Measurements from ENCODE around the gene HOXD1. TPM values are rescaled to one million over a fixed set of nuclear protein-coding genes. Genes with fewer than 3 reads are reported as not detected.

Gene HOXD1
- total RNA-seq, 4 donors from 2014 or later = 0.13 to 0.54 (median 0.32) TPM; not detected in 1

DNA sequence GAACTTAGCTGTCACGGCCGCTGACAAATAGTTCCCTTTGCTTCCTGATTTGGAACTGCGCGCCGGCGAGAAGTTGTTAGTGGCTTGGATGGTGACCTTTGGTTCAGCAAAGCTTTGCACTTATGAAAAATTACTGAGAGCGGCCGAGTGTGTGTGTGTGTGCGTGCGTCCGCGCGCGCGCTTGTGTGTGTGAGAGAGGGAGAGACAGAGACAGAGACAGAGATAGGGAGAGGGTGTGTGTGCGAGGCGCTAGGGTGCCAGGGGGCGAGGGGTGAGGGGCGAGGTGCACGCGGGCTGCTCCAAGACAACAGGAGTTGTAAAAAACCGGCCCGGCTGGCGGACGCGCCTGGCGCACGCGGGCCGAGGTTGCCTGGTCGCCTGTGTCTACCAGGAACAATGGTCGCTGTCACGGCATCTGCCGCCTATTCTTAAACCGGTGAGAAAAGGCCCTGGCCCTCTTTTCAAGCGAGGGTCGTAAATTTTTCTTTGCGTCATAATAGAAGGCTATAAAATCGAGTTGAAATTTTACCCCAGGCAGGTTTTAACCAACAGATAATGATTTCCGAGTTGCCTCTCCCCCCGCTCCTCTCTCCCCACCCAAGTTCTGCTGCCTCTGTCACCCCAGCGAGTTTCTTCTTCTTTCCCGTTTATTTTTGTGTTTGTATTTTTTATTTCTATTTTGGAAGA is 30.8 kb upstream of the HOXD1 start:
- Histone ChIP-seq H3K9me3 (no peaks in the 10 kb centered on the region), H3K27ac (no peak overlapping the region), H3K4me3 (peak overlapping the region in 1 of 2 donors; percentile 32), H3K36me3 (no peaks in the 10 kb centered on the region), H3K27me3 (peaks cover 100% of the 10 kb centered on the region), H3K4me1 (peaks cover 0 to 60% (median 17%) of the 10 kb centered on the region in 3 donors)
- WGBS, 2 donors (ENCODE audit: low coverage in 1 of 2) = 10 to 16% methylated on average over 31 to 41 of the region's 43 CpGs
- ATAC-seq = no peak
- no peak for TF ChIP-seq POLR2A (IDR thresholded peaks at IDR 0.05)
- TF ChIP-seq EP300 (IDR thresholded peaks at IDR 0.05) = no peak
- TF ChIP-seq, protein P1, sequence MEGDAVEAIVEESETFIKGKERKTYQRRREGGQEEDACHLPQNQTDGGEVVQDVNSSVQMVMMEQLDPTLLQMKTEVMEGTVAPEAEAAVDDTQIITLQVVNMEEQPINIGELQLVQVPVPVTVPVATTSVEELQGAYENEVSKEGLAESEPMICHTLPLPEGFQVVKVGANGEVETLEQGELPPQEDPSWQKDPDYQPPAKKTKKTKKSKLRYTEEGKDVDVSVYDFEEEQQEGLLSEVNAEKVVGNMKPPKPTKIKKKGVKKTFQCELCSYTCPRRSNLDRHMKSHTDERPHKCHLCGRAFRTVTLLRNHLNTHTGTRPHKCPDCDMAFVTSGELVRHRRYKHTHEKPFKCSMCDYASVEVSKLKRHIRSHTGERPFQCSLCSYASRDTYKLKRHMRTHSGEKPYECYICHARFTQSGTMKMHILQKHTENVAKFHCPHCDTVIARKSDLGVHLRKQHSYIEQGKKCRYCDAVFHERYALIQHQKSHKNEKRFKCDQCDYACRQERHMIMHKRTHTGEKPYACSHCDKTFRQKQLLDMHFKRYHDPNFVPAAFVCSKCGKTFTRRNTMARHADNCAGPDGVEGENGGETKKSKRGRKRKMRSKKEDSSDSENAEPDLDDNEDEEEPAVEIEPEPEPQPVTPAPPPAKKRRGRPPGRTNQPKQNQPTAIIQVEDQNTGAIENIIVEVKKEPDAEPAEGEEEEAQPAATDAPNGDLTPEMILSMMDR (IDR thresholded peaks at IDR 0.05) = no peak
- TF ChIP-seq POLR2AphosphoS5 (IDR thresholded peaks at IDR 0.05) = no peak

DNA sequence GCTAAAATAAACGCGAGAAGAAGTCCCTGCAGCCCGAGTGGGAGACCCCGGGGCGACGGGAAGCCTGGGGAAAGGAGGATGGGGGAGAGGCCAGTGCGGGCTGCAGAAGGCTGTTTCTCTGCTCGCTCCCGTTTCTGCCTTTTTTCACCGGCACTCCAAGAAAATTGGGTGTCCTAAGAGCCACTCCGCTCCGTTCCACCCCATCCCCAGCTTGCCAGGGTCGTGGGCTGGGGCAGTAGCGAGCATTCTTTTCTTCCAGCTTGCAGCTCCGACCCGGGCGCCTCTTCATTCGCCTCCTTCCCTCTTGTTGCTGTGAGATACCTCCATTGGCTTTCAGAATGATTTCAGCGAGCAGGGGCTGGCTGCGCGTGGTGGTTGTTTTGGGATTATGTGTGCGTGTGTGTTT is 30.3 kb upstream of the HOXD1 start:
- Histone ChIP-seq H3K27ac (no peak overlapping the region), H3K4me3 (no peak overlapping the region), H3K27me3 (peaks cover 100% of the 10 kb centered on the region), H3K36me3 (no peaks in the 10 kb centered on the region), H3K9me3 (no peaks in the 10 kb centered on the region), H3K4me1 (peaks cover 0 to 59% (median 17%) of the 10 kb centered on the region in 3 donors)
- WGBS, 2 donors (ENCODE audit: low coverage in 1 of 2) = 9 to 33% methylated on average over 6 to 15 of the region's 22 CpGs
- TF ChIP-seq POLR2A (IDR thresholded peaks at IDR 0.05) (no peak), POLR2AphosphoS5 (IDR thresholded peaks at IDR 0.05) (no peak), EP300 (IDR thresholded peaks at IDR 0.05) (no peak)
- TF ChIP-seq, protein P1 (IDR thresholded peaks at IDR 0.05) = no peak
- ATAC-seq = no peak

DNA sequence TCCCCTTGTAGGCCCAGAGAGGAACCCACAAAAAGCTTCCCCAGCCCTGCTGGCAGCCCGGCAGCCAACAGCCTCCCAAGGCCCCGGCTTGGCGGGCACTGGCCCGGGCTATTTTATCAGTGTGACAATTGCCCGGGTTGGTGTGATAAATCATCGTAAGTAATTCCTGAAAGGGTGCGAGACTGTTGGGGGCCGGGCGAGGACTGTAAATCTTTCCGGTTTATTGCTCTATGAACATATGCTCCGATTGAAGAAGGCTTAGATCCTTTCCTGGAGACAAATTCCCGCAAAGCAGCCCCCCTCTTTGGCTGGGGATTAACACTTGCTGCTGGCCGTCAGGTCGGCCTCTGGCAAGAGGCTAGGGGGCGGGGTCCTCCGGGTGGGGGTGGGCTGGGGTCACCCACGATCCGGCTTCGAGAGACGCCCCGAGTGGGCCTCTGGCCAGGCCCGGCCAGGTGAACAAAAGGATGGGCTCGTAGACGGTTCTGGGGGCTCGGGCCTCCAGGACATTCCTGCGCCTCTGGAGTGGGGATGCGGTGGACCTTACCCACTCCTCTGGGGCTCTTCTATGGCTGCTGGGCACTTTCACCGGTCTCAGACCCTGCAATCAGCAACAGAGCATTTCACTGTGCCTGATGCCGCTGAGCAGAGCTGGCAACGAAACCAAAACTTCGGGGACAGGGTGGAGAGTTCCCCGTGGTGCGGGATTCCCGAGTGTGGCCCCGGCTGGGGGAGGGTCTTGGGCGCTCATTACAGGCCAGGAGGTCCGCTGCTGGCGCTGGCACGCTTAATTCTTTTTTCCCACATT is 29.4 kb upstream of the HOXD1 start:
- no peak for ATAC-seq
- Histone ChIP-seq H3K27me3 (peaks cover 100% of the 10 kb centered on the region), H3K9me3 (no peaks in the 10 kb centered on the region), H3K27ac (no peak overlapping the region), H3K4me3 (no peak overlapping the region), H3K36me3 (no peaks in the 10 kb centered on the region), H3K4me1 (peaks cover 0 to 59% (median 17%) of the 10 kb centered on the region in 3 donors)
- WGBS, 2 donors (ENCODE audit: low coverage in 1 of 2) = 0 to 16% methylated on average over 5 to 10 of the region's 39 CpGs
- TF ChIP-seq POLR2A (IDR thresholded peaks at IDR 0.05) = no peak
- TF ChIP-seq EP300 (IDR thresholded peaks at IDR 0.05) = no peak
- TF ChIP-seq POLR2AphosphoS5 (IDR thresholded peaks at IDR 0.05) = no peak
- TF ChIP-seq, protein P1 (IDR thresholded peaks at IDR 0.05) = no peak

DNA sequence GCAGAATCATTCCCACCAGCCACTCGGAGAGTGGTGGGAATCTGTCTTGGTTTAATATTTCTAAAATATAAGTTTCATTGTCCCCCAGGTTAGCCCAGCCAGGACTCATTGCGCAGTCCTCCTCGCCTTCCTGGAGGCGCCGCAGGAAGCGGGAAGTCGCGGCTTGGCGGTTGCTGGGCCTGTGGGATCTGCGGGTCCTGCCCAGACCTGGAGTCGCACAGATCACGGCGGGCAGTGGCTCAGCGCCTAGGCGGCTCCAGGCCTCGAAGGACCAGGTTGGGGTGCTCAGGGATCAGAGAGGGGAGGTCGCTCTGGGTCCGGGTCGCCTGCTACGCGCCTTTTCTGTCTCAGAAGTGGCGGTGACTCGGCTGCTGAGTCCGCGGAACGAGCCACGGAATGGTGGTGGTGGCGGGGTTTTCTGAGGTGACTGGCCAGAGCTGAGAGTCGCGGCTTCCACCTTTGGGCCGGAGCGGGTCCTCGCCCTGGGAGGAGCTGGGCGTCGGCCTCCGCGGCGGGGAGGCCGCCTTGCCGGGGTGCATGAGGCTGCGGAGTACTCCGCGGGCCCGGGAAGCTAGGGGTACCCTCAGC is 28.7 kb upstream of the HOXD1 start:
- H3K36me3 ChIP-seq = no peaks in the 10 kb centered on the region
- no peak for TF ChIP-seq POLR2A (IDR thresholded peaks at IDR 0.05)
- TF ChIP-seq EP300 (IDR thresholded peaks at IDR 0.05) = no peak
- TF ChIP-seq POLR2AphosphoS5 (IDR thresholded peaks at IDR 0.05) = no peak
- TF ChIP-seq, protein P1 (IDR thresholded peaks at IDR 0.05) = no peak
- peaks cover 0 to 5% (median 0%) of the 10 kb centered on the region in 3 donors for H3K9me3 ChIP-seq
- WGBS, 2 donors (ENCODE audit: low coverage in 1 of 2) = 0% methylated on average over 2 of the region's 44 CpGs; no CpG with 5 or more reads in 1 of the 2 donors
- ATAC-seq = no peak
- no peak overlapping the region for H3K27ac ChIP-seq
- peak overlapping the region in 1 of 2 donors; percentile 21 for H3K4me3 ChIP-seq
- H3K27me3 ChIP-seq = peaks cover 100% of the 10 kb centered on the region
- peaks cover 0 to 65% (median 17%) of the 10 kb centered on the region in 3 donors for H3K4me1 ChIP-seq
